A673 (cell line): ENCODE measurements around the gene SHISAL1.

ENCODE experiments used
- CTCF ChIP-seq: fragments of 300-800, 200-600 bp; sonication (generic); conservative IDR thresholded peaks from 2 replicates; pipeline ENCODE4 v1.5.1; 2017; ENCODE audit warnings: low read depth, mild to moderate bottlenecking, antibody characterized with exemption, low read length, moderate library complexity, mixed read lengths
- EZH2 ChIP-seq: fragments of 200-600 bp; sonication (generic); IDR thresholded peaks from 2 replicates; pipeline ENCODE4 v1.6.1; 2017; ENCODE audit warnings: borderline replicate concordance, low read depth, mild to moderate bottlenecking, mixed read lengths, antibody characterized with exemption, low read length; ENCODE audit not compliant: poor library complexity, severe bottlenecking

GRCh38 chr22:44286646-44287045, 26.1 kb downstream of the SHISAL1 start:
- TF ChIP-seq CTCF = no peak
- TF ChIP-seq EZH2 = no peak
